NCI-H146 (cell line): ENCODE measurements around the gene SLC35C1.
"Not testable (repeated sequence)": the region's sequence is repeated elsewhere in the genome, so short reads cannot be mapped to it uniquely, and the experiment has no call there.

Experiments
- DNase-seq: peaks from one replicate; lab custom pipeline; 2025; lab: John Stamatoyannopoulos, UW

Gene SLC35C1

GRCh38 chr11:45811109-45811435 is 6.1 kb downstream of the SLC35C1 start:
- no peak for DNase-seq

DNA sequence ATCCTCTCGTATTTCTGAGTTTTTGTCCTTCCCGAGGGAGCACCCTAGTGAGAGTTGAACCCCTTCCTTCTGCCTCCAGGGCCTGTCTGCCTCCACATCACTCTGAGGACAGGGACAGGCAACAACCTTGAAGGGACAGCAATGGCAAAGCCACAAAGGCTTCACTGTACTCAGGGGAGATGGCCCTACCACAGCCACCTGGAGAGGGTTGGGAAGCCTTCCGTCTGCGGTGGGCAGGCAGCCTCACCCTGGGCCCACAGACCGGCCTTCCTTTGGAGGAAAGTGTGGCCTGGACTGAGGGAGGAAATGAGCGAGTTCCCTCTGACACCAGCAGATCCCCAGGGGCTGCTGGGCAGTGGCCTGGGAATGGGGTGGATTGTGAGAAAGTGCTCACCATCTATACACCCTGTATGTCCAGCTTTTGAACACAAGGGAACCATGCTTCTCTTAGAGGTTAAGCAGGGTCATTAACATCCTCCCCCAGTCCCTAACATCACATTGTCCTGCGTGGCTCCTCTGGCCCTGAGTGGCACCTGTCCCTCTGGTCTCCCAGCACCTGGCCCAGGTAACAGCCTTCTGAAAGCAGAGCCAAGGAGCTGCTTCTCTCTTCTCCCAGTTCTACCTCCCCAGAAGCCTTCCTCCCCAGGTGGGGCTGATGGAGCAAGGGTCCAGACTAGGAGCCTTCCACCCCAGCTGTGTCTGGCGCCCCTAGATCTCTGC is 6.8 kb downstream of the SLC35C1 start:
- DNase-seq, result no peak

GRCh38 chr11:45812581-45813548 is 7.9 kb downstream of the SLC35C1 start:
- no peak for DNase-seq

DNA sequence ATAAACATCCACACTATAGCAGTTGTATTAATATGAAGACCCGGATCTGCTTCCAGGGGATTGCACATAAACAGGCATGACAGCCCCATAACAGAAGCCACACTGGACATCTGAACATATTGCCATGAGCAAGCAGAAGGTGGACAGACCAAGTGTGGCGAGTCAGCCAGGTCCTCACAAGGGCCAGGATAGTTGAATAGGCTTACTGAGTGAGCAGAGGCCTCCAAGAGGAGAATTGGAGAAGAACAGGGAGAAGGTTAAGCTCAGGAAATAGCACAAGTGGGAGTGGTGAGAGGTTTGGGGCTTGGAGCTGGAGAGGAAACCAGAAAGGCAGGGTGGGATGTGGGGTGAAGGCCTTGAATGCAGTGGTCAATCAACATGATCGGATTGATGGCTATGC is 10.8 kb downstream of the SLC35C1 start:
- DNase-seq, result no peak

DNA sequence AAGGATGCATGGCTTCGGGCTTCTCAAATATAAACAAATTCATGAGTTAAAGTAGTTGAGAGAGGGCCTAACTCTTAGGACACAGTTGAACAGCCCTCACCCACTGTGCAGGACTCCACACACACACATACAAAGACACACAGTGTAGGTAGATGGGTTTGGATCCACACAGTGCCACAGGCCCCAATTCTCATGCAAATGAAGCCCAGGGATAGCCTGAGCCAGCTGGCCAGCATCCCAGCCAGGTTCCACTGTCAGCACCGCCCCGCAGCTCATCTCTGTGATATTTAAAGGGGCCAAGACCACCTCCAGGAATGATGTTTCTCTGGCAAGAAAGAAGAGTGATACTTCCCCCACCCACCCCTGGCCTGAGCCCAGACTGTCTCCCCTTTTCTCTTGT is 11.7 kb downstream of the SLC35C1 start:
- peak; percentile 31 for DNase-seq

DNA sequence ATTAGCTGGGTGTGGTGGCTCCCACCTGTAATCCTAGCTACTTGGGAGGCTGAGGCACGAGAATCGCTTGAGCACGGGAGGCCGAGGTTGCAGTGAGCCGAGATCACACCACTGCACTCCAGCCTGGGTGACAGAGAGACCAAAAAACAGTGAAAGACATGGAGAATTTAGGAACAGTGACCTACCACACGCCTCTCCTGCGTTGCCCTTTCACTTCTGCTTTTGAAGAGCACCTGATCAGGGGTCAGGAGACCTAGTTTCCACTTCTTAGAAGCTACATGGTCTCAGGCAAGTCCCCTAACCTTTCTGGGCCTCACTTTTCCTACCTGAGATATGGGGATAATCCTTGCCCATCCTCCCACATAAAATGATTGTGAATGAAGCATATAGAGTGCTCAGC is 12.2 kb downstream of the SLC35C1 start:
- no peak for DNase-seq

GRCh38 chr11:45818961-45819605 is 14.1 kb downstream of the SLC35C1 start:
- DNase-seq, result no peak

- no peak for DNase-seq
Measured at GRCh38 chr11:45820211-45820857, 15.4 kb downstream of the SLC35C1 start.

- not testable (repeated sequence) for DNase-seq
Measured at GRCh38 chr11:45826492-45826891, 21.5 kb downstream of the SLC35C1 start.

GRCh38 chr11:45827123-45827522 is 22.2 kb downstream of the SLC35C1 start:
- no peak for DNase-seq

- DNase-seq, result no peak
Measured at GRCh38 chr11:45828996-45829395, 24.0 kb downstream of the SLC35C1 start.

GRCh38 chr11:45830596-45830995 is 25.6 kb downstream of the SLC35C1 start:
- DNase-seq, result no peak

- no peak for DNase-seq
Measured at GRCh38 chr11:45832811-45833441, 28.0 kb downstream of the SLC35C1 start.

GRCh38 chr11:45833761-45834160 is 28.8 kb downstream of the SLC35C1 start:
- no peak for DNase-seq

- no peak for DNase-seq
Measured at GRCh38 chr11:45834298-45834756, 29.4 kb downstream of the SLC35C1 start.

- DNase-seq, result no peak
Measured at GRCh38 chr11:45839204-45839603, 34.3 kb downstream of the SLC35C1 start.

DNA sequence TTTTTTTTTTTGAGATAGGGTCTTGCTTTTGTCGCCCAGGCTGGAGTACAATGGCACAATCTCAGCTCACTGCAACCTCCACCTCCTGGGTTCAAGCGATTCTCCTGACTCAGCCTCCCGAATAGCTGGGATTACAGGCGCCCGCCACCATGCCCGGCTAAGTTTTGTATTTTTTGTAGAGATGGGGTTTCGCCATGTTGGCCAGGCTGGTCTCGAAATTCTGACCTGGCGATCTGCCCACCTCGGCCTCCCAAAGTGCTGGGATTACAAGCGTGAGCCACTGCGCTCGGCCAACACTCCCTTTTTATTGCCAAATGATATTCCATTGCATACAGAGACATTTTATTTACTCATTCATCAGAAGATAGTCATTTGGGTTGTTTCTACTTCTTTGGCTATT is 35.3 kb downstream of the SLC35C1 start:
- not testable (repeated sequence) for DNase-seq

- peak; percentile 91 for DNase-seq
Measured at GRCh38 chr11:45843158-45843924, 38.4 kb downstream of the SLC35C1 start.

GRCh38 chr11:45844822-45845578 is 40.1 kb downstream of the SLC35C1 start:
- DNase-seq, result no peak

GRCh38 chr11:45846174-45846675 is 41.3 kb downstream of the SLC35C1 start:
- no peak for DNase-seq
